DND-41 (cell line): ENCODE data around the gene KCNK17.

Experiments
- ATAC-seq: fragments of 200-7000 bp; cut with Tn5 transposase; 3 replicates; pipeline ENCODE4 v1.9.1; 2021; ENCODE audit warnings: low read depth; ENCODE audit not compliant: insufficient read depth
- DNase-seq: peaks from one replicate; pipeline ENCODE4 v3.0.0-alpha.2; 2020
- H2AFZ ChIP-seq: 2 replicates; pipeline ENCODE4 v1.6.0; 2012; ENCODE audit warnings: low read depth, low read length
- H3K27ac ChIP-seq: 2 replicates; pipeline ENCODE4 v1.5.1; 2012; ENCODE audit warnings: low read length, inconsistent platforms
- H3K27me3 ChIP-seq: fragments of 200-600 bp; sonication (generic); 2 replicates; pipeline ENCODE4 v1.6.0; 2012; ENCODE audit warnings: low read length, mild to moderate bottlenecking, inconsistent platforms; ENCODE audit not compliant: insufficient read depth, poor library complexity
- H3K36me3 ChIP-seq: 2 replicates; pipeline ENCODE4 v1.5.1; 2012; ENCODE audit warnings: low read length, inconsistent platforms; ENCODE audit not compliant: insufficient read depth
- H3K4me1 ChIP-seq: 2 replicates; pipeline ENCODE4 v1.5.1; 2012; ENCODE audit warnings: mild to moderate bottlenecking, low read length; ENCODE audit not compliant: insufficient read depth
- H3K4me2 ChIP-seq: 2 replicates; pipeline ENCODE4 v1.6.0; 2012; ENCODE audit warnings: mild to moderate bottlenecking, moderate library complexity, low read length, inconsistent platforms; ENCODE audit not compliant: insufficient read depth
- H3K4me3 ChIP-seq, 2 experiments: fragments of 200-600 bp in 1 of 2; shearing (Covaris generic) in 1 of 2; 2 replicates each; pipeline ENCODE4 v1.5.1; 2012 to 2016; ENCODE audit warnings: inconsistent platforms in 2 of 2, low read length in 2 of 2, mild to moderate bottlenecking in 2 of 2, low read depth in 1 of 2, moderate library complexity in 1 of 2
- H3K79me2 ChIP-seq: 2 replicates; pipeline ENCODE4 v1.6.0; 2012; ENCODE audit warnings: low read length, inconsistent platforms; ENCODE audit not compliant: insufficient read depth
- H3K9ac ChIP-seq: 2 replicates; pipeline ENCODE4 v1.6.0; 2012; ENCODE audit warnings: low read depth, mild to moderate bottlenecking, inconsistent platforms, low read length, moderate library complexity
- H3K9me3 ChIP-seq: 2 replicates; pipeline ENCODE4 v1.5.1; 2012; ENCODE audit warnings: low read length, moderate library complexity, mild to moderate bottlenecking, inconsistent platforms; ENCODE audit not compliant: insufficient read depth, severe bottlenecking
- H4K20me1 ChIP-seq: 2 replicates; pipeline ENCODE4 v1.6.0; 2012; ENCODE audit warnings: low read length; ENCODE audit not compliant: insufficient read depth
- EZH2 ChIP-seq: IDR thresholded peaks from 3 replicates; pipeline ENCODE4 v1.6.1; 2012; ENCODE audit warnings: borderline replicate concordance, low read depth, mild to moderate bottlenecking, moderate library complexity, low read length, inconsistent platforms; ENCODE audit not compliant: severe bottlenecking
- TF ChIP-seq, protein P1 (sequence below): IDR thresholded peaks from 2 replicates; pipeline ENCODE4 v1.5.1; 2012; ENCODE audit warnings: borderline replicate concordance, low read length, moderate library complexity, mild to moderate bottlenecking; ENCODE audit not compliant: poor library complexity, severe bottlenecking; ENCODE audit errors: extremely low read depth

The KCNK17 gene

DNA sequence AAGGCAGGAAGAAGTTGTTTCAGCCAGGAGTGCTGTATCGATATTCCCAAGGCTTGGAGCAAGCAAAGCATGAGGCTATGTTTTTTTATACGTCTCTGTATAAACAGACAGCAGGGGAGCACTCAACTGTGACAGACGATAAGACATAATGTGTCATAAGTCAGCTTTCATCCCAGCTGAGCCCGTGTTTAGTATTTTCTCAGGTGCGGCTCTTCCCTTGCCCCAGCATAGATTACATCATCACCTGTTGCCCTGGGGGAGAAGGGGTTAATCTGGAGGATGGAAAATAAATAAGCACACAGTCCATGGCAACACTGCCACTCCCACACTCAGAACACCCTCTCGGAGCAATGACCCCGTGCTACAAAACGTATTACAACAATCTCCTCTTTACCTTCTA is 62.8 kb downstream of the KCNK17 start:
- no peak for DNase-seq
- no peak for ATAC-seq
- H3K4me1 ChIP-seq, result no peaks in the 10 kb centered on the region
- no peak overlapping the region for H2AFZ ChIP-seq
- no peak overlapping the region for H3K27ac ChIP-seq
- H3K36me3 ChIP-seq, result no peaks in the 10 kb centered on the region
- H3K4me2 ChIP-seq, result no peak overlapping the region
- no peaks in the 10 kb centered on the region for H3K9me3 ChIP-seq
- no peak for TF ChIP-seq EZH2
- TF ChIP-seq, protein P1, sequence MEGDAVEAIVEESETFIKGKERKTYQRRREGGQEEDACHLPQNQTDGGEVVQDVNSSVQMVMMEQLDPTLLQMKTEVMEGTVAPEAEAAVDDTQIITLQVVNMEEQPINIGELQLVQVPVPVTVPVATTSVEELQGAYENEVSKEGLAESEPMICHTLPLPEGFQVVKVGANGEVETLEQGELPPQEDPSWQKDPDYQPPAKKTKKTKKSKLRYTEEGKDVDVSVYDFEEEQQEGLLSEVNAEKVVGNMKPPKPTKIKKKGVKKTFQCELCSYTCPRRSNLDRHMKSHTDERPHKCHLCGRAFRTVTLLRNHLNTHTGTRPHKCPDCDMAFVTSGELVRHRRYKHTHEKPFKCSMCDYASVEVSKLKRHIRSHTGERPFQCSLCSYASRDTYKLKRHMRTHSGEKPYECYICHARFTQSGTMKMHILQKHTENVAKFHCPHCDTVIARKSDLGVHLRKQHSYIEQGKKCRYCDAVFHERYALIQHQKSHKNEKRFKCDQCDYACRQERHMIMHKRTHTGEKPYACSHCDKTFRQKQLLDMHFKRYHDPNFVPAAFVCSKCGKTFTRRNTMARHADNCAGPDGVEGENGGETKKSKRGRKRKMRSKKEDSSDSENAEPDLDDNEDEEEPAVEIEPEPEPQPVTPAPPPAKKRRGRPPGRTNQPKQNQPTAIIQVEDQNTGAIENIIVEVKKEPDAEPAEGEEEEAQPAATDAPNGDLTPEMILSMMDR, result no peak
- H3K27me3 ChIP-seq, result no peaks in the 10 kb centered on the region
- no peaks in the 10 kb centered on the region for H4K20me1 ChIP-seq
- H3K9ac ChIP-seq, result no peak overlapping the region
- no peaks in the 10 kb centered on the region for H3K79me2 ChIP-seq
- H3K4me3 ChIP-seq, result no peak overlapping the region

DNA sequence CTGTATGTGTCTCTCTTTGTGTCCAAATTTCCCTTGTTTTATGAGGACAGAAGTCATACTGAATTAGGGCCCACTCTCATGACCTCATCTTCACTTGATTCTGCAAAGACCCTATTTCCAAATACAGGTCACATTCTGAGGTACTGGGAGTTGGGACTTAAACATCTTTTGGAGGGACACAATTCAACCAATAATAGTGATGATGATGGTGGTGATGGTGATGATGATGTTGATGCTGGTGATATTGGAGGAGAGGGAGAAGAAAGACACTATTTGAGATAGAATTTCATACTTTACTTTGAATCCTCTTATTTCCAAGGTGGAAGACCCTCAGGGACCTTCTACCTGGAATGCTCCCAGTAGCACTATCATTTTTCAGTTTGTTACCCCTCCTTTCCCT is 63.7 kb downstream of the KCNK17 start:
- DNase-seq, result no peak
- H3K27me3 ChIP-seq, result no peaks in the 10 kb centered on the region

DNA sequence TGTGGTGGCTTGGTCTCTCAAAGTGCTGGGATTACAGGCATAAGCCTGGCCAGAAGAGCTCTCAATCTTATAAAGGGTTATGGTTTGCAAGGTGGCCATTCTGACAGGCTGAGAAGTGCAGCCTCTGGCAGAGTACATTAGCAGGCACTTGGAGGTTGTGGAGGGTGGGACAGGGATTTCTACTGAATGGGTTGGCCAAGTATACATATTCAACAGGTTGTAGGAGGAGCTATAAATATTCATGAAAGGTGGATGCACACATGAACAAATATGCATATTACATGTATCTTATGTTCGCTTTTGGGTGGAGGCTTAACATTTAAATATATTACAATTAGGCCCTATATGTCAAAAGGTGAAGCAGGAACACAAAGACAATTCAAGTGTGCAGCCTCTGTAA is 64.9 kb downstream of the KCNK17 start:
- no peaks in the 10 kb centered on the region for H3K36me3 ChIP-seq
- H3K4me1 ChIP-seq, result no peaks in the 10 kb centered on the region
- ATAC-seq (no peak), DNase-seq (no peak)
- no peaks in the 10 kb centered on the region for H4K20me1 ChIP-seq
- H3K4me2 ChIP-seq, result no peak overlapping the region
- no peak overlapping the region for H3K9ac ChIP-seq
- no peaks in the 10 kb centered on the region for H3K79me2 ChIP-seq
- no peak overlapping the region for H3K4me3 ChIP-seq
- H3K27me3 ChIP-seq, result no peaks in the 10 kb centered on the region
- H3K27ac ChIP-seq, result no peak overlapping the region
- TF ChIP-seq EZH2, result no peak
- TF ChIP-seq, protein P1, result no peak
- no peak overlapping the region for H2AFZ ChIP-seq
- no peaks in the 10 kb centered on the region for H3K9me3 ChIP-seq

More for the DNA sequence above, 63.7 kb downstream of the KCNK17 start:
- TF ChIP-seq, protein P1, result no peak
- TF ChIP-seq EZH2, result no peak
- no peak overlapping the region for H3K4me3 ChIP-seq
- no peaks in the 10 kb centered on the region for H3K9me3 ChIP-seq
- H3K79me2 ChIP-seq, result no peaks in the 10 kb centered on the region
- H3K9ac ChIP-seq, result no peak overlapping the region
- H4K20me1 ChIP-seq, result no peaks in the 10 kb centered on the region
- no peaks in the 10 kb centered on the region for H3K4me1 ChIP-seq
- ATAC-seq, result no peak
- H2AFZ ChIP-seq, result no peak overlapping the region
- no peak overlapping the region for H3K4me2 ChIP-seq
- no peaks in the 10 kb centered on the region for H3K36me3 ChIP-seq
- no peak overlapping the region for H3K27ac ChIP-seq
